ENCODE measurements around the gene IQCN.

DNA sequence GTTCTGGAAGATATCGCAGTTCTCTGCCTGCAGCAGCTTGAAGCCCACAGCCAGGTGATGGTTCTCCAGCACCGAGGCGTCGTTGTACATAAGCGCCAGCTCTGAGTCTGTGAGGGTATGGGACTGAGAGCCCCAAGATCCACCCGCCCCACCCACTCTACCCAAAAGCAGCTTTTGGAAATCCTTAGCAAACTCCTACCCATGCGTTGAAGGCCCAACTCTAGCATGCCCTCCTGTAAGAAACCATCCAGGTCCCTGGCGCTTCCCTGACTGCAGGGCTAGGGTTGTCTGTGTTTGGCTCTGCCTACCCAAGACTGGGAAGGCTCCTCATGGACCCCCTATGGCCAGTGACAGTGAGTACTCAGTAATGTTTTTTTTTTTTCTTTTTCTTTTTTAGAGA lies 57.5 kb downstream of the IQCN start:
- TF ChIP-seq, protein P1, sequence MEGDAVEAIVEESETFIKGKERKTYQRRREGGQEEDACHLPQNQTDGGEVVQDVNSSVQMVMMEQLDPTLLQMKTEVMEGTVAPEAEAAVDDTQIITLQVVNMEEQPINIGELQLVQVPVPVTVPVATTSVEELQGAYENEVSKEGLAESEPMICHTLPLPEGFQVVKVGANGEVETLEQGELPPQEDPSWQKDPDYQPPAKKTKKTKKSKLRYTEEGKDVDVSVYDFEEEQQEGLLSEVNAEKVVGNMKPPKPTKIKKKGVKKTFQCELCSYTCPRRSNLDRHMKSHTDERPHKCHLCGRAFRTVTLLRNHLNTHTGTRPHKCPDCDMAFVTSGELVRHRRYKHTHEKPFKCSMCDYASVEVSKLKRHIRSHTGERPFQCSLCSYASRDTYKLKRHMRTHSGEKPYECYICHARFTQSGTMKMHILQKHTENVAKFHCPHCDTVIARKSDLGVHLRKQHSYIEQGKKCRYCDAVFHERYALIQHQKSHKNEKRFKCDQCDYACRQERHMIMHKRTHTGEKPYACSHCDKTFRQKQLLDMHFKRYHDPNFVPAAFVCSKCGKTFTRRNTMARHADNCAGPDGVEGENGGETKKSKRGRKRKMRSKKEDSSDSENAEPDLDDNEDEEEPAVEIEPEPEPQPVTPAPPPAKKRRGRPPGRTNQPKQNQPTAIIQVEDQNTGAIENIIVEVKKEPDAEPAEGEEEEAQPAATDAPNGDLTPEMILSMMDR (IDR thresholded peaks at IDR 0.05): no peak
- no peak for TF ChIP-seq POLR2A (IDR thresholded peaks at IDR 0.05)

All from prostate gland (tissue), 2 donors.